OCI-LY7 (cell line): ENCODE results near the gene CDC14B. TPM values are rescaled to one million over a fixed set of nuclear protein-coding genes. Genes with fewer than 3 reads are reported as not detected.
A peak's percentile ranks its signal among the peaks of the same experiment; 100 is the strongest.

Experiments
- BruUV-seq: library from RNA; stranded (reverse); fragments of 400-500 nt; replicated peaks from 2 replicates; lab custom pipeline; 2021; lab: Mats Ljungman, UMichigan
- CTCF ChIA-PET: fragments of 300-600 bp; sonication (Branson Sonifier 250); formaldehyde crosslinking; loops from one replicate; lab custom pipeline; 2022; ENCODE audit warnings: antibody characterized with exemption; ENCODE audit not compliant: unreplicated experiment; lab: Charles Lee
- POLR2A ChIA-PET: fragments of 300-600 bp; sonication (Branson Sonifier 250); formaldehyde crosslinking; loops from one replicate; lab custom pipeline; 2022; ENCODE audit warnings: antibody characterized with exemption; lab: Charles Lee
- DNase-seq: peaks from one replicate; pipeline ENCODE4 v3.0.0-alpha.2; 2015; ENCODE audit warnings: low spot score
- H2AFZ ChIP-seq: fragments of 200-600 bp; sonication (generic), shearing (Covaris generic); 2 replicates; pipeline ENCODE4 v1.6.1; 2014; ENCODE audit warnings: mild to moderate bottlenecking, antibody characterized with exemption, low read length, moderate library complexity
- H3K27ac ChIP-seq: fragments of 200-600 bp; sonication (generic); 2 replicates; pipeline ENCODE4 v1.5.1; 2014; ENCODE audit warnings: mixed run types, low read depth, mild to moderate bottlenecking, moderate library complexity, low read length, inconsistent platforms; ENCODE audit not compliant: poor library complexity, severe bottlenecking
- H3K36me3 ChIP-seq: fragments of 200-600 bp; sonication (generic); 2 replicates; pipeline ENCODE4 v1.6.1; 2014; ENCODE audit warnings: mild to moderate bottlenecking, antibody characterized with exemption, low read length, moderate library complexity, mixed read lengths; ENCODE audit not compliant: insufficient read depth
- H3K4me1 ChIP-seq: fragments of 200-600 bp; sonication (generic); 2 replicates; pipeline ENCODE4 v1.5.1; 2014; ENCODE audit warnings: mild to moderate bottlenecking, low read length; ENCODE audit not compliant: insufficient read depth, poor library complexity, severe bottlenecking
- H3K4me2 ChIP-seq: fragments of 200-600 bp; sonication (generic); 2 replicates; pipeline ENCODE4 v1.6.1; 2014; ENCODE audit warnings: mild to moderate bottlenecking, low read length
- H3K4me3 ChIP-seq: fragments of 200-600 bp; sonication (generic); 2 replicates; pipeline ENCODE4 v1.5.1; 2014; ENCODE audit warnings: mild to moderate bottlenecking, low read depth, low read length; ENCODE audit not compliant: poor library complexity, severe bottlenecking
- H3K79me2 ChIP-seq: fragments of 200-600 bp; sonication (generic); 2 replicates; pipeline ENCODE4 v1.6.1; 2016; ENCODE audit warnings: low read depth, mild to moderate bottlenecking, low read length, moderate library complexity, mixed read lengths; ENCODE audit not compliant: insufficient read depth
- H3K9me2 ChIP-seq: fragments of 200-600 bp; sonication (generic); 2 replicates; pipeline ENCODE4 v1.6.1; 2016; ENCODE audit warnings: mild to moderate bottlenecking, low read length, mixed read lengths; ENCODE audit not compliant: insufficient read depth
- H3K9me3 ChIP-seq: fragments of 200-600 bp; sonication (generic); 2 replicates; pipeline ENCODE4 v1.6.1; 2014; ENCODE audit warnings: mild to moderate bottlenecking, mixed run types, low read length, mixed read lengths
- H4K20me1 ChIP-seq: fragments of 200-600 bp; sonication (generic); 2 replicates; pipeline ENCODE4 v1.6.1; 2014; ENCODE audit warnings: mild to moderate bottlenecking, antibody characterized with exemption, low read length, moderate library complexity, mixed read lengths; ENCODE audit not compliant: insufficient read depth
- CTCF ChIP-seq: fragments of 200-600 bp; sonication (generic); conservative IDR thresholded peaks from 2 replicates; pipeline ENCODE4 v1.5.1; 2014; ENCODE audit warnings: mild to moderate bottlenecking, antibody characterized with exemption, low read length, moderate library complexity, mixed read lengths
- EZH2phosphoT487 ChIP-seq: fragments of 200-600 bp; sonication (generic); IDR thresholded peaks from 2 replicates; pipeline ENCODE4 v1.6.1; 2018; ENCODE audit warnings: low read depth, borderline replicate concordance, mild to moderate bottlenecking, mixed run types, antibody characterized with exemption, low read length, moderate library complexity, mixed read lengths
- intact Hi-C: fragments of 100-400 bp; cut with micrococcal nuclease; formaldehyde crosslinking; loops from one replicate; pipeline ENCODE4 v1.10.0; 2022; ENCODE audit not compliant: unreplicated experiment
- total RNA-seq, 2 experiments: library from RNA; depleted of rRNA in 1 of 2; stranded (reverse); fragments of >200 nt in 1 of 2; shearing (Covaris generic) in 1 of 2; gene quantifications; 2 replicates each; pipeline ENCODE4 v1.2.3, GENCODE V29; 2014 to 2022

The CDC14B gene
- total RNA-seq, 2 experiments from 2014 or later = 0.27 TPM; not detected in 1

GRCh38 chr9:96458226-96458625 is 161.4 kb downstream of the CDC14B start:
- no peaks in the 10 kb centered on the region for H3K4me1 ChIP-seq
- H4K20me1 ChIP-seq = peaks cover 6% of the 10 kb centered on the region; the same call in 1 of the 2 replicates
- no peak for DNase-seq
- BruUV-seq = no TSS peak
- H3K4me3 ChIP-seq = no peak overlapping the region
- no peak overlapping the region for H3K4me2 ChIP-seq
- H3K36me3 ChIP-seq = no peaks in the 10 kb centered on the region
- TF ChIP-seq EZH2phosphoT487 (no peak), CTCF (no peak)
- ChIA-PET CTCF (no interaction called here), POLR2A (interaction anchor here (1.0 kb wide), 1 partner anchor 9 kb away, joined by 4 read pairs; the partner anchor contains the start of gene HABP4)
- H3K9me2 ChIP-seq = no peaks in the 10 kb centered on the region
- H3K27ac ChIP-seq = no peak overlapping the region
- H3K9me3 ChIP-seq = no peaks in the 10 kb centered on the region
- intact Hi-C loops = no loop called here
- no peaks in the 10 kb centered on the region for H3K79me2 ChIP-seq
- H2AFZ ChIP-seq = no peak overlapping the region

- DNase-seq = no peak
- CTCF ChIA-PET = no interaction called here
- no TSS peak for BruUV-seq
- Histone ChIP-seq H3K36me3 (no peaks in the 10 kb centered on the region), H3K4me3 (no peak overlapping the region), H3K79me2 (no peaks in the 10 kb centered on the region), H4K20me1 (peaks cover 6% of the 10 kb centered on the region; the same call in 1 of the 2 replicates), H2AFZ (no peak overlapping the region), H3K4me1 (no peaks in the 10 kb centered on the region), H3K9me2 (no peaks in the 10 kb centered on the region), H3K9me3 (no peaks in the 10 kb centered on the region), H3K27ac (no peak overlapping the region), H3K4me2 (no peak overlapping the region)
- TF ChIP-seq EZH2phosphoT487 (no peak), CTCF (no peak)
- POLR2A ChIA-PET = interaction anchor here (1.0 kb wide), 2 partner anchors 8 to 20 kb away, joined by 3 to 4 read pairs; partner anchors contain the start of gene HABP4
- intact Hi-C loops = no loop called here
These were observed 162.4 kb downstream of the CDC14B start for GRCh38 chr9:96457266-96457665.

- BruUV-seq = no TSS peak
- Histone ChIP-seq H3K36me3 (no peaks in the 10 kb centered on the region), H3K4me2 (no peak overlapping the region), H3K27ac (no peak overlapping the region), H3K9me3 (no peaks in the 10 kb centered on the region), H2AFZ (no peak overlapping the region), H3K4me1 (peaks cover 16% of the 10 kb centered on the region), H3K79me2 (no peaks in the 10 kb centered on the region), H4K20me1 (peaks cover 6% of the 10 kb centered on the region; the same call in 1 of the 2 replicates), H3K9me2 (no peaks in the 10 kb centered on the region), H3K4me3 (no peak overlapping the region)
- POLR2A ChIA-PET = interaction anchor here (0.6 kb wide), 1 partner anchor 108 kb away, joined by 3 read pairs; no protein-coding TSS in a partner anchor
- CTCF ChIA-PET = no interaction called here
- intact Hi-C loops = no loop called here
- peak; percentile 17 for DNase-seq
- TF ChIP-seq EZH2phosphoT487 = no peak
- peak; percentile 63 for TF ChIP-seq CTCF
These were observed 166.0 kb downstream of the CDC14B start for GRCh38 chr9:96453625-96454024.
